GM23248 (cell line): ENCODE results near the gene AMBRA1.

Experiments used
- EZH2 ChIP-seq: fragments of 200-600 bp; sonication (generic); IDR thresholded peaks from 2 replicates; pipeline ENCODE4 v1.6.1; 2018; ENCODE audit warnings: antibody characterized with exemption, mild to moderate bottlenecking; ENCODE audit not compliant: insufficient read depth, poor library complexity, severe bottlenecking
- EZH2phosphoT487 ChIP-seq: fragments of 200-600 bp; sonication (generic); IDR thresholded peaks from 2 replicates; pipeline ENCODE4 v1.6.1; 2018; ENCODE audit warnings: antibody characterized with exemption, moderate library complexity, mild to moderate bottlenecking, low read depth; ENCODE audit not compliant: insufficient read depth

DNA sequence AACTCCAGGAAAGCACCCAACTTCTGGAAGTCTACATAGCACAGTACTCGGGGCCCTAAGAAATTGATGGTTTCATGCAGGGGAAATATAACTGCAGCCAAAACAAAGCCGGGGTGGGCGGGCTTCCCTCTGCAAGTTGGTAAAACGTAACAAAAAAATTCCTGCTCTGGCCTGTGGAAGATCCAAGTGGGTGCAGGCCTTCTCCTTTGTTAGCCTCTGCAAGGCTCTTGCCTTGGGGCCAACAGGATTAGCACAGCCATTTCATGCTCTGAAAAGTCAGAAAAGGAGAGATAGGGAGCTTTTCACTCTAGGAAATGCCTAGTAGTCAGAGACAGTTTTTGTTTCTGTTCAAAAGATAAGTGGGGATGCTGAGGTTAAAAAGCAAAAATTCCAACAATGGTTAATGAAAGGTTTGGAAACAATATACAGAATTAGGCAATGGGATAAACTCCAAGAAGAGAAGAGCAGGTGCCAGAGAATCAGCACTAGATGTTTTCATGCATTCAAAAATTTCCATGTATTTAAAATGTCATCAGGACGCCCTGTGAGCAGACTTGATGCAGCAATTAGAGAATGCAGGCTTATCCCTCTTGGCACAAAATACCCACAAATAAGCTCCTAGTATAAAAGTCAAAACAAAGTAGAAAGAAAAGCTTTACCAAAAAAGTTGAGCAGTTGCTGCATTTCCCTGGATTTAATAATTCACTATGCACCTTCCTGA lies 130.0 kb downstream of the AMBRA1 start:
- TF ChIP-seq EZH2 (no peak), EZH2phosphoT487 (no peak)
